Mammary microvascular endothelial cell (primary cell): ENCODE measurements around the gene MUC7. TPM values are rescaled to one million over a fixed set of nuclear protein-coding genes. Genes with fewer than 3 reads are reported as not detected.

ENCODE experiments used
- total RNA-seq: library from RNA; depleted of rRNA; stranded (reverse); fragments of >200 nt; gene quantifications from 2 replicates; pipeline ENCODE4 v1.2.3, GENCODE V29; 2015

Gene MUC7
- not detected in 2 replicates for total RNA-seq

DNA sequence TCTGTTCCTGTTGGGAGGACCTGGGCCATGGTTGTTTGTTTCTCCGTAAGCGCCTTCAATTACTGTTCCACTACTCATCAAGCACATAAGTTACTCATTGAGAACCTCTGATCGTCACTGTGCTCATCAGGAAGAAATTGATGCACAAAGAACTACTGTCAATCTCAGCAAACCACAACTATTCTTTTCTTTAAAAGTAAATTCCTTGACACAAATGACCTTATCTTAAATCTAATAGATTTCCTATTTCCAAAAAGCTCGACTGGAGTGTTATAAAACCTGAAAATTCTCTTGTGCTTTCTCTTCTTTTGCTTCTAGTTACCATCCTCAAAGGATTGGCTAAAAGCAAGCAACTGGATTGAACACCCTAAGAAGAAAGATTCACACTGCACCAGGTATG lies at the start of gene MUC7:
TSS of gene MUC7 (plus strand) at position 301 of the 400 bp plus-strand sequence. CDS start 1,825 bp downstream, outside the sequence.

DNA sequence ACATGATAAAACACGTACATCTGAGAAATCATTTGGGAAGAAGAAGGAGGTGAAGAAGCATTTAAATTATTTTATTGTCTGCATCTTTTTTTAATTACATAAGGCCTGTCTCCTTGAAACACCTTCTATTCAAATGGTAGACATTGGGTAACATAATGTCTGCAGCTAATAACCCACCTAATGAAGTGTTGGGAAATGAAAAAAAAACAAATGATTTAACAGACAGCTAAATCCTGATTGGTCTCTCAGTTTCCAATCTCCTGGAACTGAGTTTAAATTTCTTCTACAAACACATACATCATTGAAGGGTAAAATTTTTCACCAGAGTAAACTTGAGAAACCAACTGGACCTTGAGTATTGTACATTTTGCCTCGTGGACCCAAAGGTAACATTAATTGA lies 46.3 kb downstream of the MUC7 start, which contains the start of gene AMTN:
TSS of gene AMTN (plus strand) at position 301 of the 400 bp plus-strand sequence. CDS start 209 bp downstream, outside the sequence.

Other genes starting within 250 kb of the MUC7 start
- gene FDCSP, start 246.1 kb upstream of the MUC7 start, total RNA-seq = not detected in 2 replicates
- gene CSN3, start 229.6 kb upstream of the MUC7 start, total RNA-seq = not detected in 2 replicates
- not detected in 2 replicates for gene CABS1, start 137.2 kb upstream of the MUC7 start, total RNA-seq
- gene SMR3A, start 111.4 kb upstream of the MUC7 start, total RNA-seq = not detected in 2 replicates
- gene SMR3B, start 89.1 kb upstream of the MUC7 start, total RNA-seq = not detected in 2 replicates
- gene OPRPN, start 74.3 kb upstream of the MUC7 start, total RNA-seq = not detected in 2 replicates
- gene AMTN, start 46.4 kb downstream of the MUC7 start, total RNA-seq = not detected in 2 replicates
- gene AMBN, start 120.1 kb downstream of the MUC7 start, total RNA-seq = not detected in 2 replicates
- not detected in 2 replicates for gene ENAM, start 156.5 kb downstream of the MUC7 start, total RNA-seq
- not detected in 2 replicates for gene JCHAIN, start 194.3 kb downstream of the MUC7 start, total RNA-seq
- gene UTP3, start 216.3 kb downstream of the MUC7 start, total RNA-seq = 18.8 and 19.9 TPM in 2 replicates
- gene RUFY3, start 249.8 kb downstream of the MUC7 start, total RNA-seq = 18.5 and 19.1 TPM in 2 replicates